Frontal cortex (tissue), 4 donors: ENCODE results near the gene GGACT. TPM values are rescaled to one million over a fixed set of nuclear protein-coding genes. Genes with fewer than 3 reads are reported as not detected.
A peak's percentile ranks its signal among the peaks of the same experiment; 100 is the strongest.

ENCODE experiments used
- DNase-seq, 2 donors: peaks; one replicate each; pipeline ENCODE4 v3.0.0; 2012; ENCODE audit warnings: low spot score in 2 of 2
- FAIRE-seq: peaks from 2 replicates; lab custom pipeline; 2012; peaks lifted over from hg19 to GRCh38; lab: Jason Lieb, UNC
- total RNA-seq: library from RNA; depleted of rRNA; stranded (reverse); fragments of >200 nt; gene quantifications from one replicate; pipeline ENCODE4 v1.2.3, GENCODE V29; 2014
- donor health status: control.
- donor health status: control.
- donor health status: control.

The GGACT gene
- total RNA-seq, 1 donor from 2014 or later: 0.82 TPM

GRCh38 chr13:100520936-100521850 is 67.4 kb downstream of the GGACT start:
- FAIRE-seq (no peak), DNase-seq (no peak)

- FAIRE-seq (no peak), DNase-seq (no peak)
Observed at GRCh38 chr13:100519626-100520025, 69.0 kb downstream of the GGACT start.

GRCh38 chr13:100518394-100519062 is 70.1 kb downstream of the GGACT start:
- DNase-seq: no peak
- no peak for FAIRE-seq

- no peak for FAIRE-seq
Observed at GRCh38 chr13:100517728-100518127, 70.9 kb downstream of the GGACT start.

GRCh38 chr13:100517135-100517534 is 71.5 kb downstream of the GGACT start:
- no peak for FAIRE-seq
- no peak for DNase-seq

More at GRCh38 chr13:100517728-100518127, 70.9 kb downstream of the GGACT start:
- no peak for DNase-seq

- FAIRE-seq: no peak
- no peak for DNase-seq
Observed at GRCh38 chr13:100515410-100515800, 73.2 kb downstream of the GGACT start.

- peak; percentile 84 for FAIRE-seq
Observed at GRCh38 chr13:100514788-100515409, 73.7 kb downstream of the GGACT start.

GRCh38 chr13:100513987-100514670 is 74.5 kb downstream of the GGACT start:
- no peak for DNase-seq

More at GRCh38 chr13:100514788-100515409, 73.7 kb downstream of the GGACT start:
- DNase-seq: peak; percentile 74 to 85

GRCh38 chr13:100513171-100513570 is 75.4 kb downstream of the GGACT start:
- FAIRE-seq (no peak), DNase-seq (no peak)

More at GRCh38 chr13:100513987-100514670, 74.5 kb downstream of the GGACT start:
- FAIRE-seq: no peak

GRCh38 chr13:100512422-100512821 is 76.2 kb downstream of the GGACT start:
- DNase-seq (no peak), FAIRE-seq (no peak)

GRCh38 chr13:100511466-100511865 is 77.1 kb downstream of the GGACT start:
- no peak for FAIRE-seq
- no peak for DNase-seq

- DNase-seq (no peak), FAIRE-seq (no peak)
Observed at GRCh38 chr13:100510208-100510957, 78.2 kb downstream of the GGACT start.

GRCh38 chr13:100508996-100509395 is 79.6 kb downstream of the GGACT start:
- no peak for FAIRE-seq

GRCh38 chr13:100508455-100508854 is 80.1 kb downstream of the GGACT start:
- no peak for DNase-seq
- no peak for FAIRE-seq

More at GRCh38 chr13:100508996-100509395, 79.6 kb downstream of the GGACT start:
- no peak for DNase-seq

- no peak for DNase-seq
- no peak for FAIRE-seq
Observed at GRCh38 chr13:100506600-100507422, 81.8 kb downstream of the GGACT start.

- DNase-seq: no peak
- FAIRE-seq: no peak
Observed at GRCh38 chr13:100506154-100506553, 82.4 kb downstream of the GGACT start.

- FAIRE-seq (no peak), DNase-seq (no peak)
Observed at GRCh38 chr13:100503622-100504021, 85.0 kb downstream of the GGACT start.

GRCh38 chr13:100502446-100502845 is 86.1 kb downstream of the GGACT start:
- FAIRE-seq: no peak
- DNase-seq: no peak
